Measurements from ENCODE around the gene DYSF.

The DYSF gene

DNA sequence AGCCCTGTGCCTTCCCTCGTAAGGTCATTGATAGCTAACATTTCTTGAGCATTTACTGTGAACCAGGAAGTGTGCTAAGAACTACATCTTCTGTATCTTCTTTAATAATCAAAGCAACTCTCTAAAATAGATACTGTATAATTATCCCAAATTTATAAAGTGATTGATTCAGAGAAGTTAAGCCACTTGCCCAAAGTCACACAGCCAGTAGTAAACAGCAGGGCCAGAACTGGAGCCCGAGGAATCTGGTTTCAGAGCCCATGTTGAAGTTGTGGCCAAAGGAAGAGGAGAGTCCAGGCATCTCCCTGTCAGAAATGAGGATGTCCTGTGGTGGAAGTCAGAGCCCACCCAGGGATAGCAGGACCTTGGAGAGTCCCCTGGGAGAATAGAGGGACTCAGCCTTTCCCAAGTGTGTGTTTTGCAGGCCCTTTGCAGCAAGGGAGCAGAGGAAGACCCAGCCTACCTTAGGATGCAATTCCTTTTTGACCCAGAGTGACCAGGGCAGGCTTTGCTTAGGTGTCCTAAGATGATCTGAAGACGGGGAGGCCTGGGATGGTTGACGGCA is 134.2 kb downstream of the DYSF start:
- TF ChIP-seq, protein P1, sequence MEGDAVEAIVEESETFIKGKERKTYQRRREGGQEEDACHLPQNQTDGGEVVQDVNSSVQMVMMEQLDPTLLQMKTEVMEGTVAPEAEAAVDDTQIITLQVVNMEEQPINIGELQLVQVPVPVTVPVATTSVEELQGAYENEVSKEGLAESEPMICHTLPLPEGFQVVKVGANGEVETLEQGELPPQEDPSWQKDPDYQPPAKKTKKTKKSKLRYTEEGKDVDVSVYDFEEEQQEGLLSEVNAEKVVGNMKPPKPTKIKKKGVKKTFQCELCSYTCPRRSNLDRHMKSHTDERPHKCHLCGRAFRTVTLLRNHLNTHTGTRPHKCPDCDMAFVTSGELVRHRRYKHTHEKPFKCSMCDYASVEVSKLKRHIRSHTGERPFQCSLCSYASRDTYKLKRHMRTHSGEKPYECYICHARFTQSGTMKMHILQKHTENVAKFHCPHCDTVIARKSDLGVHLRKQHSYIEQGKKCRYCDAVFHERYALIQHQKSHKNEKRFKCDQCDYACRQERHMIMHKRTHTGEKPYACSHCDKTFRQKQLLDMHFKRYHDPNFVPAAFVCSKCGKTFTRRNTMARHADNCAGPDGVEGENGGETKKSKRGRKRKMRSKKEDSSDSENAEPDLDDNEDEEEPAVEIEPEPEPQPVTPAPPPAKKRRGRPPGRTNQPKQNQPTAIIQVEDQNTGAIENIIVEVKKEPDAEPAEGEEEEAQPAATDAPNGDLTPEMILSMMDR (IDR thresholded peaks at IDR 0.05; ENCODE audit: borderline replicate concordance, control extremely low read depth, extremely low read depth, insufficient read depth, missing control alignments), result no peak
- DNase-seq (ENCODE audit: low spot score), result no peak
- in situ Hi-C loops (cut with MboI; ENCODE audit: low sequenced_read_pairs, unreplicated experiment), result no loop called here

DNA sequence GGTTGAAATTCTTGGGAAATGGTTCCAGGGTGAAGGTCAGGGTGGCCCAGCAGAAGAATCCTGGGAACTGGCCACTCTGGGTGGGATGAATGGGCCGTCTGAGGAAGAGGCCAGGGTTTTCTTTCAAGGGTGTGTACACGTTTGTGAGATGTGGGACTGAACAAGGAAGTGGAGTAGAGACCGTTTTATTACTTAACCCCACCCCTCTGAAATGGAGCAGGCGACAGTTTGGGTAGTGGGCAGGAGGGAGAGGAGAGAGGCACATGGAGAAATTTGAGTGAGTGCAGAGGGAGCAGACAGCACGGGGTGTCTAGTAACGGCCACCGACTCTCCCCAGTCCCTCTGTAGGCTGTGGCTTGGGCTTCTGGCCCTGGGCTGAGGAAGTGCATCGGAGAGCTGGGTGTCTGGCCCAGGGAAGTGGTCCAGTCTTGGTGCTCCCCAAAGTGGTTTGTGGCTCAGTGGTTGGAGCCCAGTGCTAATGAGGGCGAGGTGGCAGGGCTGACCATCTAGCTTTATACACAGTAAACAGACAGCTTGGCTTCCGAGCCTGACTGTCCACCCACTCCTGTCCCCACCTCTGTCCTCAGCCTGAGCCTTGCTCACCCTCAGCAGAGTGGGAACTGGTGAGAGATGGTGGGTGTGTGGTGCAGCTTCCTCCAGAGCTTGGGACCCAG is 135.3 kb downstream of the DYSF start:
- TF ChIP-seq, protein P1 (IDR thresholded peaks at IDR 0.05; ENCODE audit: borderline replicate concordance, control extremely low read depth, extremely low read depth, insufficient read depth, missing control alignments), result no peak
- in situ Hi-C loops (cut with MboI; ENCODE audit: low sequenced_read_pairs, unreplicated experiment), result no loop called here
- DNase-seq (ENCODE audit: low spot score), result no peak

DNA sequence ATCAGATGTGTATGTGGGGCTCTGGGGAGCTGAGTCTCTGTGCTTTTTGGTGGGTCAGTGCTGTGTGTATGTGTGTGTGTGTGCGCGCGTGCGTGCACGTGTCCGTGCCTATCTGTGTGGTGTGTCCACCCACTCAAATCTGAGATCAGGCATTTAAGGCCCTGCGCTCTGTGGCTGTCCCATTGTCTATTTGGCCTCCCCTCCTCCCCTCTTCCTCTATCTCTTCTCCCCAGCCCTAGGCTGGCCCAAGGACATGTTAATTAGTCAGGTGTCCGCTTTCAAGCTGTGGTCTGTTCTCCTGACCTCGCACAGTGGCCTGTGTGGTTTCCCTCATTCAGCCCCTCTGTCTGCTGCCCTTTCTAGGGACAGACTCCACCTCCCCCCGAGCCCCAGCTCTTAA is 136.4 kb downstream of the DYSF start:
- TF ChIP-seq, protein P1 (IDR thresholded peaks at IDR 0.05; ENCODE audit: borderline replicate concordance, control extremely low read depth, extremely low read depth, insufficient read depth, missing control alignments), result no peak
- DNase-seq (ENCODE audit: low spot score), result no peak
- in situ Hi-C loops (cut with MboI; ENCODE audit: low sequenced_read_pairs, unreplicated experiment), result no loop called here

DNA sequence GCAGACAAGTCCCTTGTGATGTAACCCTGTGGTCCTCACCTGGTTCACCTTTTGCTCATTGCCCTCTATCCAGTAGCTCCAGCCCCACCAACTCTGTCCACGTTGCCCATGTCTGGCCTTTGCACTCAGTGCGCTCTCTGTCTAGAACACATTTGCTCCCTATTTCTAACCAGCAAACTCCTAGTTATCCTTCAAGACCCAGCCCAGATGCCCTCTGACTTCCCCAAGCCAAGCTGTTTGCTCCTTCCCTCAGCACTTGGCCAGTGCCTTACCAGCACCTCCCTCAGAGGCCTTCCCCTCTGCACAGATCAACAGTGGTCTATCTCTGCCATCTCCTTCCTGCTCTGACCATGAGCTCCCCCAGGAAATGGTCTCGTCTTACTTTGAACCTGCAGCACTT is 137.7 kb downstream of the DYSF start:
- DNase-seq (ENCODE audit: low spot score), result no peak
- in situ Hi-C loops (cut with MboI; ENCODE audit: low sequenced_read_pairs, unreplicated experiment), result no loop called here
- TF ChIP-seq, protein P1 (IDR thresholded peaks at IDR 0.05; ENCODE audit: borderline replicate concordance, control extremely low read depth, extremely low read depth, insufficient read depth, missing control alignments), result no peak

DNA sequence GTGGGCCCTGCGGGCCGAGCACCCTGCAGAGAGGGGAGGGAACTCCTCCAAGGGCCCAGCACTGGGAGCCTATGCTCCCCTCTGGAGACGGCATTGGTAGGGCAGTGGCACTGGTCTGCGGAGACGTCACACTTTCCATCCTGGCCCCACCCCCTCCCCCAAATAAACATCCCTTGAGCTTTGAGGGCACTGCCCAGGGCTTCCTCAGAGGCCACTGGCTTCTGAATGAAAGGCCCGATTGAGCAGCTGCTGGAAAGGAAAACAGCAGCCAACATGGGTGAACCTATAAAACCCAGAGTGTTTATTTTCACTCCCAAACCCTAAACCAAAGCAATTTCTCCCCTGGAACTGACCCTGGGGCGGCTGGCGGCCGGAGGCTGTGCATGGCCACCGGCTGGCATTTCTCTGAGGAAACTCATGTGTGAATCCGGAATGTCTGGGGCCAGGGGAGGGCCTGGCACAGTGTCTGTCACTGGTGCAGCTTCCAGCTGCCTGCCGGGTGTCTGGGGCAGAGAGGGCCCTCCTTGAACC is 138.9 kb downstream of the DYSF start:
- in situ Hi-C loops (cut with MboI; ENCODE audit: low sequenced_read_pairs, unreplicated experiment), result no loop called here
- no peak for DNase-seq (ENCODE audit: low spot score)
- TF ChIP-seq, protein P1 (IDR thresholded peaks at IDR 0.05; ENCODE audit: borderline replicate concordance, control extremely low read depth, extremely low read depth, insufficient read depth, missing control alignments), result no peak

DNA sequence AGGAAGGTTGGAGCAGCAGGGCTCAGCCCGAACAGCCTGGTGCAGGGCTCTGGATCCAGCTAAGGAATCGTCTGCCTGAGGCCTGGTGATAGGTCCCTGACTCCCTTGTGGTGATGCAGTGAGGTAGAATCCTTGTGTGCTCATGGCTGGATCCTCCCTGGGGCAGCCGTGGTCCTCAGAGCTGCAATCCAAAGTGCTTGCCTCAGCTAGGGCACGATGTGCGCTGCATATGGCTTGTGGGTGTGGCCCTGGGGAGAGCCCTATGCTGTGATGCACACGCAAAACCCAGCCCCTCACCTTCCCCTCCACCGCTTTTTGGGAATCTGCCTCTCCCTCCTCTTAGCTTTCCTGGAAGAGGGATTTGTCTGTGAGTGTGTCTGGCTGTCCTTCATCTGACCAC is 142.2 kb downstream of the DYSF start:
- DNase-seq (ENCODE audit: low spot score), result no peak
- TF ChIP-seq, protein P1 (IDR thresholded peaks at IDR 0.05; ENCODE audit: borderline replicate concordance, control extremely low read depth, extremely low read depth, insufficient read depth, missing control alignments), result no peak
- in situ Hi-C loops (cut with MboI; ENCODE audit: low sequenced_read_pairs, unreplicated experiment), result no loop called here

All from GM13976 (cell line).